GM18517 (cell line): ENCODE data around the gene ACTMAP.

Source experiments
- ATAC-seq: cut with Tn5 transposase; IDR thresholded peaks from one replicate; pipeline ENCODE4 v1.9.1; 2021; ENCODE audit warnings: mild to moderate bottlenecking, moderate library complexity; ENCODE audit not compliant: unreplicated experiment

The ACTMAP gene

DNA sequence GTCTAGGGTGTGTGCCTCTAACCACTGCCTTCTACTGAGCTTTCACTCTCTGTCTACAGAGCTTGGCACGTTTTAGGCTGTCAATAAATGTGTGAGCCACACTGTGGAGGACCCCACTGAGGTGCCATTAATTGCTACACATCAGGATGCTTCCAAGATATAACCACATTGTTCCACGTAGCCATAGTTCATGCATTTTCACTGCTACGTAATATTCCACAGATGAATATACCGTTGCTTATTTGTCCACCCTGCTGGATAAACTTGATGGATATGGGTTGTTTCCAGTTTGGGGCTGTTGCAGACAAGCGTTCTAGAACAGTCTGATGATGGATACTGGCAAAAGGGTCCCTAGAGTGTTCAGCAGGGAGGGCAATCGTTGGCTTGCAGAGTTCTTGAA, 48.5 kb downstream of the ACTMAP start:
- no peak for ATAC-seq

- ATAC-seq, result no peak
Measured at GRCh38 chr19:40700083-40700482, 50.2 kb downstream of the ACTMAP start.

- ATAC-seq, result no peak
Measured at GRCh38 chr19:40697007-40697406, 53.3 kb downstream of the ACTMAP start.

DNA sequence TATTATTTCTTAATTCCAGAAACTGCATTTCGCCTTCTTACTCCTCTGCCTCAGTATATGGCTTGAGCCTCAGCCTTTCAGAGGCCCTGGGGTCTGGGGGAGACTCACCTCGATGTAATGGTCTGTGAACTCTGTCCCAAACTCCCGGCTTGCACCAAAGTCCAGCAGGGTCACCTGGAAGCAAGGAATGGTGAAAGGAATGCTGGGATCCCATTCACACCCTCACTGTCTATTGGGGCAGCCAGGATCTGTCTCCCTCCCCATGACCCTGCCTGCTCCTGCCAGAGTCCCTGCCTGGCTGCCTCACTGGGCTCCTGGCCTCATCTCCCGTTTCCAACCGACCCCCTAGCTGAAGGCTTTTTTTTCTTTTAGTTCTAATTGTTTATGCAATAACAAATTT, 54.4 kb downstream of the ACTMAP start:
- ATAC-seq, result no peak

- ATAC-seq, result no peak
Measured at GRCh38 chr19:40693896-40694295, 56.4 kb downstream of the ACTMAP start.

DNA sequence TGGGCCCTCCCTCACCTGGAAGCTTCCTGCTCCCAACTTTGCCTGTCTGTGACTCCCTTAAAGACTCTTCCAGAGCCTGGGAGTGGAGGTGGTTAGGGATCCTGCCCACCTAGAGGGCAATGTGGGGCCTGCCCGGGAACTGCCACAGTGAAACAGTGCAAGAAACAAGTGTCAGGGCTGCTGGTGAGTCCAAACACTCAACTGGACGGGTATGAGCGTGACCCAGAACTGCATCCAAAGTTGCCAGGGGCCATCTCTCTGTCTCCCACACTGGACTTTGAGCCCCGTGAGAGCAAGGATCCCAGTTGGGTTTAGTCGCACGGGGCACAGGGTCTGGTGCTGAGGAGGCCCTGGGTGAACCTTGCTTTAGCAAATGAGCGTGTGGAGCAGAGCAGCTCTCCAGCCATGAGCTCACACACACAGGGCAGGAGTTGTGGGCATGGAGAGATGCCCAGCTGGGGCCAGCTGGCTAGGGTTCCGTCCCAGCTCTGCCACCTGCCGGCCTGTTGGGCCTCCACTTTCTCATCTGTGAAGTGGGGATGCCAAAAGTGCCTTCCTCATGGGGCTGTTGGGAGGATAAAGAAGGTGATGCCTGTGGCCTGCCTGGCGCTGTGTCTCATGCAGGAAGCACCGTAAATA, 57.0 kb downstream of the ACTMAP start:
- no peak for ATAC-seq

GRCh38 chr19:40692212-40692551, 58.1 kb downstream of the ACTMAP start:
- ATAC-seq, result no peak

GRCh38 chr19:40691421-40692211, 58.7 kb downstream of the ACTMAP start:
- no peak for ATAC-seq
